ENCODE data around the gene XPO5. TPM values are rescaled to one million over a fixed set of nuclear protein-coding genes. Genes with fewer than 3 reads are reported as not detected.

XPO5 gene
- total RNA-seq, 1 experiment from 2014 or later = 114 TPM

DNA sequence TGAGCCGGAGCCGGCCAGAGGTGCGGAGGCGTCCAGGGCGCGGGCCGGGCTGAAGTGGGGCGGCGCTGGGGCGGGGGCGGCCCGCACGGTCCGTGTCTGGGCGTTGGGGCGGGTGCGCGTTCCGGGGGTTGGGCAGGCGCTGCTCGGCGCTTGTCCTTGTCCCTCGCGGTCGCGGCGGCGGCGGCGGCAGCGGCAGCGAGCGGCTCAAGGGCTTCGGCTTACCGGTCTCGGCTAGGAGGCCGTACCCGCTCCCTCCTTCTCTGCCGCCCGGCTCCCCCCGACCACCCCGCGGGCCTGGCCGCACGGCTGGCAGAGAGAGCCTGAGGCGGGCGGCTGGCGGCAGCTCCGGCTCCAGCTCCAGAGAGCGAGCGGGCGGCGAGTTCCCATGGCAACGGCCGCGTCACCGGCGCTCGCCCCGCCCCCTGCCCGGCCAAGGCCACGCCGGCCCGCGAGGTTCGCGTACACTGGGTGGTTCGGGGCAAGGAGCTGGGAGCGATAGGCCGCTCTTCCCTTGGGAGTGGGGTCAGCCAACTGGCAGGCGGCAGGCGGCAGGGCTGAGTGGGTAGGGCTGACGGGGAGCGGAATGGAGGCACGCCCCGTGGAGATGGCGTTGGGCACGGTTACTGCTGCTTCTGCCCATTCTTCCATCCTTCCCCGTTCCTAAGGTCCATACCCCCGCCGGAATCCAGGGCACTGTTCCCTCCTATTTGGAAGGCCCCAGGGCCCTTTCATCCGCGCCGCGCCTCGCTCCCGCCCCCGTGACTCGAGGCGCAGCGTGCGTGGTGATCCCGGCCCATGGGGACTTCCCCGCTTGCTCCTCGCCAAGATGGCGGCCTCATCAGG is 65.6 kb downstream of the XPO5 start, which contains the start of gene LRRC73:
Gene LRRC73, minus strand, starts transcription at position 363 of the 843 bp plus-strand sequence. CDS start 561 bp downstream, outside the sequence.
- no peak within 1 kb of the TSS for H3K27ac ChIP-seq (ENCODE audit: insufficient read length, low read depth, low read length)
- H3K27ac Mint-ChIP-seq = peak within 1 kb of the TSS in 1 of 3 experiments; percentile 72; a peak in 2 of 7 replicates
- TF ChIP-seq, protein P1, sequence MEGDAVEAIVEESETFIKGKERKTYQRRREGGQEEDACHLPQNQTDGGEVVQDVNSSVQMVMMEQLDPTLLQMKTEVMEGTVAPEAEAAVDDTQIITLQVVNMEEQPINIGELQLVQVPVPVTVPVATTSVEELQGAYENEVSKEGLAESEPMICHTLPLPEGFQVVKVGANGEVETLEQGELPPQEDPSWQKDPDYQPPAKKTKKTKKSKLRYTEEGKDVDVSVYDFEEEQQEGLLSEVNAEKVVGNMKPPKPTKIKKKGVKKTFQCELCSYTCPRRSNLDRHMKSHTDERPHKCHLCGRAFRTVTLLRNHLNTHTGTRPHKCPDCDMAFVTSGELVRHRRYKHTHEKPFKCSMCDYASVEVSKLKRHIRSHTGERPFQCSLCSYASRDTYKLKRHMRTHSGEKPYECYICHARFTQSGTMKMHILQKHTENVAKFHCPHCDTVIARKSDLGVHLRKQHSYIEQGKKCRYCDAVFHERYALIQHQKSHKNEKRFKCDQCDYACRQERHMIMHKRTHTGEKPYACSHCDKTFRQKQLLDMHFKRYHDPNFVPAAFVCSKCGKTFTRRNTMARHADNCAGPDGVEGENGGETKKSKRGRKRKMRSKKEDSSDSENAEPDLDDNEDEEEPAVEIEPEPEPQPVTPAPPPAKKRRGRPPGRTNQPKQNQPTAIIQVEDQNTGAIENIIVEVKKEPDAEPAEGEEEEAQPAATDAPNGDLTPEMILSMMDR (conservative IDR thresholded peaks at IDR 0.05) = no peak

More for the DNA sequence above, 65.6 kb downstream of the XPO5 start, which contains the start of gene LRRC73:
- no peak within 1 kb of the TSS for H2BK120ac ChIP-seq (ENCODE audit: low read depth, low read length, poor library complexity, severe bottlenecking)
- no peak within 1 kb of the TSS for H3K23ac ChIP-seq (ENCODE audit: insufficient read length, low read depth, low read length)
- H2BK5ac ChIP-seq (ENCODE audit: insufficient read length, low read length) = no peak within 1 kb of the TSS
- H3K79me1 ChIP-seq (ENCODE audit: insufficient read depth, low read depth, low read length, poor library complexity, severe bottlenecking) = no peaks in the 10 kb centered on the region
- H4K5ac ChIP-seq (ENCODE audit: insufficient read length, low read depth, low read length) = no peak within 1 kb of the TSS
- H4K8ac ChIP-seq (replicated peaks; ENCODE audit: insufficient read length, low read depth, low read length) = no peak within 1 kb of the TSS
- no peak within 1 kb of the TSS for H2BK15ac ChIP-seq (ENCODE audit: low read depth, low read length)
- peaks cover 8% of the 10 kb centered on the region; the same call in 1 of the 2 replicates for H3K27me3 ChIP-seq (ENCODE audit: insufficient read depth, low read length)
- no peaks in the 10 kb centered on the region for H4K20me1 ChIP-seq (ENCODE audit: control insufficient read depth, insufficient read depth, insufficient read length)
- peak within 1 kb of the TSS; percentile 31 for H3K18ac ChIP-seq (ENCODE audit: insufficient read length, low read depth, low read length)
- H3K23me2 ChIP-seq (ENCODE audit: insufficient read length, low read depth, low read length, poor library complexity, severe bottlenecking) = peaks cover 5% of the 10 kb centered on the region
- no peaks in the 10 kb centered on the region for H3K79me2 ChIP-seq (ENCODE audit: insufficient read depth, low read length)
- Mint-ChIP-seq H3K4me1 (peaks cover 23 to 33% of the 10 kb centered on the region in 2 experiments), H3K9me3 (peaks cover 2 to 3% of the 10 kb centered on the region in 2 experiments; a peak in 3 of 5 replicates), H3K27me3 (ENCODE audit: low read depth) (peaks cover 28% of the 10 kb centered on the region), H3K4me3 (peak within 1 kb of the TSS; percentile 61 to 86), H3K36me3 (ENCODE audit: insufficient read depth in 1 of 3, low read depth in 3 of 3) (peaks cover 22 to 46% (median 35%) of the 10 kb centered on the region in 3 experiments)
- no peak within 1 kb of the TSS for H2BK12ac ChIP-seq (ENCODE audit: insufficient read length, low read depth, low read length)
- no peak within 1 kb of the TSS for H2AK5ac ChIP-seq (ENCODE audit: insufficient read length, low read length)
- no peak within 1 kb of the TSS for H3T11ph ChIP-seq (ENCODE audit: low read length)
- peak within 1 kb of the TSS; percentile 14; the same call in 1 of the 2 replicates for H3K14ac ChIP-seq (ENCODE audit: insufficient read depth, low read length)
- H3K9me3 ChIP-seq (ENCODE audit: control insufficient read depth, low read depth, low read length) = no peaks in the 10 kb centered on the region
- no peak within 1 kb of the TSS for H3K56ac ChIP-seq (ENCODE audit: insufficient read length, low read depth, low read length)
- H4K91ac ChIP-seq (ENCODE audit: insufficient read length, low read depth, low read length) = no peak within 1 kb of the TSS
- WGBS (ENCODE audit: extremely low coverage, insufficient read length, low lambda C conversion rate) = no CpG with 5 or more reads among the region's 96 CpGs
- H3K4me2 ChIP-seq (ENCODE audit: insufficient read depth, insufficient read length, low read length) = peak within 1 kb of the TSS; percentile 65
- DNase-seq = peak; percentile 83
- no peaks in the 10 kb centered on the region for H3K4me1 ChIP-seq (ENCODE audit: insufficient read depth, low read length)
- H3K9ac ChIP-seq (ENCODE audit: extremely low read depth, insufficient read length, low read length) = peak within 1 kb of the TSS; percentile 21
- no peak within 1 kb of the TSS for H2BK20ac ChIP-seq (ENCODE audit: low read depth, low read length, poor library complexity, severe bottlenecking)
- H2AFZ ChIP-seq (ENCODE audit: low read length) = no peak within 1 kb of the TSS
- H3K4ac ChIP-seq (ENCODE audit: low read depth, low read length) = no peak within 1 kb of the TSS
